Ectodermal cell (in vitro differentiated cells): ENCODE results near the gene TGFA.

Source experiments
- H3K27ac ChIP-seq: 2 replicates; pipeline ENCODE4 v1.7.0; 2013; ENCODE audit warnings: mild to moderate bottlenecking, low read depth, low read length; ENCODE audit not compliant: insufficient read depth, poor library complexity, severe bottlenecking
- H3K27me3 ChIP-seq: 2 replicates; pipeline ENCODE4 v1.7.0; 2013; ENCODE audit warnings: mild to moderate bottlenecking, low read length; ENCODE audit not compliant: insufficient read depth, control insufficient read depth, poor library complexity, severe bottlenecking
- H3K36me3 ChIP-seq: one replicate; pipeline ENCODE4 v1.7.0; 2013; ENCODE audit warnings: low read length; ENCODE audit not compliant: control insufficient read depth, insufficient read depth
- H3K4me1 ChIP-seq: one replicate; pipeline ENCODE4 v1.7.0; 2013; ENCODE audit warnings: low read length; ENCODE audit not compliant: control insufficient read depth, insufficient read depth
- H3K4me3 ChIP-seq: 2 replicates; pipeline ENCODE4 v1.7.0; 2013; ENCODE audit warnings: low read depth, low read length, control low read depth; ENCODE audit not compliant: insufficient read depth
- H3K9me3 ChIP-seq: 2 replicates; pipeline ENCODE4 v1.7.0; 2013; ENCODE audit warnings: mild to moderate bottlenecking, low read length, moderate library complexity; ENCODE audit not compliant: control insufficient read depth
- WGBS, 2 experiments: methylation state at CpG; one replicate each; pipeline ENCODE4 v1.1.7; 2013; ENCODE audit warnings: missing lambda C conversion rate in 2 of 2; 5-methylcytosine and 5-hydroxymethylcytosine counted together

The TGFA gene

DNA sequence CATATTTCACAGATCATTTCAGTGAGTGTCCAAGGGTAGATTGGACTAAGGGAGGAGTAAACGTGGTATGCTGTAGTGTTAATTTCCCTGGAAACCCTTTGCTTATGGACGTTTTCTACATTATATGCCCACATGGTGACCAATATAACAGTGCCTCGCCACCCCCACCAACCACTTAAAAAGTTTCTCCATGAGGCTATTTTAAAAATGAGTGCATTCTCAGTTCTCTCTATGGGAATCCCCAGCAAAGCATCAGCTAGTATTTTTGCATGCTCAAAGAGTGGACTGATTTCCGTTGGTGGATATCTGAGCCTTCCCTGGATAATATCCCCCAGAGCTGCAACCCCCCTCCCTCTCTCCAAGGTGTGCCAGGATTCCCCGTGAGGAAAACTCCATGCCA, 73.2 kb downstream of the TGFA start:
- no peak overlapping the region for H3K27ac ChIP-seq
- H3K27me3 ChIP-seq: no peaks in the 10 kb centered on the region
- H3K4me3 ChIP-seq: no peak overlapping the region
- 86 to 95% methylated on average over 5 of the region's 5 CpGs for WGBS, 2 experiments
- no peaks in the 10 kb centered on the region for H3K36me3 ChIP-seq
- no peaks in the 10 kb centered on the region for H3K9me3 ChIP-seq
- peaks cover 4% of the 10 kb centered on the region for H3K4me1 ChIP-seq

GRCh38 chr2:70479816-70480215, 73.8 kb downstream of the TGFA start:
- no peaks in the 10 kb centered on the region for H3K36me3 ChIP-seq
- no peaks in the 10 kb centered on the region for H3K9me3 ChIP-seq
- H3K4me3 ChIP-seq: no peak overlapping the region
- H3K27ac ChIP-seq: no peak overlapping the region
- 90 to 97% methylated on average over 3 of the region's 3 CpGs for WGBS, 2 experiments
- no peaks in the 10 kb centered on the region for H3K27me3 ChIP-seq
- peaks cover 4% of the 10 kb centered on the region for H3K4me1 ChIP-seq

- Histone ChIP-seq H3K27ac (no peak overlapping the region), H3K36me3 (no peaks in the 10 kb centered on the region), H3K9me3 (no peaks in the 10 kb centered on the region), H3K4me1 (peaks cover 5% of the 10 kb centered on the region), H3K4me3 (no peak overlapping the region), H3K27me3 (no peaks in the 10 kb centered on the region)
- 0 to 4% methylated on average over 1 of the region's 1 CpG for WGBS, 2 experiments
Observed at GRCh38 chr2:70477441-70477844, 76.2 kb downstream of the TGFA start.

- no peak overlapping the region for H3K27ac ChIP-seq
- H3K4me1 ChIP-seq: peaks cover 10% of the 10 kb centered on the region
- no peaks in the 10 kb centered on the region for H3K36me3 ChIP-seq
- no peaks in the 10 kb centered on the region for H3K27me3 ChIP-seq
- 91 to 100% methylated on average over 3 to 4 of the region's 5 CpGs for WGBS, 2 experiments
- H3K9me3 ChIP-seq: no peaks in the 10 kb centered on the region
- H3K4me3 ChIP-seq: no peak overlapping the region
Observed at GRCh38 chr2:70475266-70475665, 78.4 kb downstream of the TGFA start.

GRCh38 chr2:70474256-70474848, 79.3 kb downstream of the TGFA start:
- H3K27me3 ChIP-seq: no peaks in the 10 kb centered on the region
- no peak overlapping the region for H3K27ac ChIP-seq
- no peak overlapping the region for H3K4me3 ChIP-seq
- peaks cover 10% of the 10 kb centered on the region for H3K4me1 ChIP-seq
- no peaks in the 10 kb centered on the region for H3K36me3 ChIP-seq
- WGBS, 2 experiments: 64 to 97% methylated on average over 1 of the region's 1 CpG
- H3K9me3 ChIP-seq: no peaks in the 10 kb centered on the region

DNA sequence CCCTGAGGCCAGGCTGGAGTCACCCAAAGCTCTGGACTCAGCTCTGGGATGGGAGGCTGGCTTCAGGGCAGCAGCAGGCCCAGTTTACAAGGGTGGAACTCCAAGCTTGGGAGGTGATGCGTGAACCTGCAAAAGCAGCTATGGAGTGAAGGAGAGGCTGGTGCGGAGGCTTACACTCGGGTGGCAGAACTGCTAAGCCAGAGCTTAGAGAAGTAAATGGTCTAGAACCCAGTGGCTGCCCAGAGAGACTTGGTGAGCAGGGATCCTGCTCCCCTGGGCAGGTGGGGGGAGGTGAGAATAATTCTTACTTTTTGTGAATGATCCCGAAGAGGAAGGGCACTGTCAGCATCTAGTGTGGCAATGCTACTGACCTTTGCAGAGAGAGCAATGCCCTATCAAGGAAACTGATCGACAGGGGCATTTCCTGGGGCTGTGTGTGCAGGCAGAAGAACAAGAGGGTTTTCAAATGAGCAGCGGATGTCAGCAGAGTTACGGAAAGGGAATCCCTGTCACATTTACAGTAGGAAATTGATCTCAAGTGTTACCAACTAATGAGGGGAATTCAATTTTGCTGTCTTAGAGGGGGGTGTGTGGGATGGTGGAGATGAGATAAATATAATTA, 80.4 kb downstream of the TGFA start:
- Histone ChIP-seq H3K4me3 (no peak overlapping the region), H3K36me3 (no peaks in the 10 kb centered on the region), H3K9me3 (no peaks in the 10 kb centered on the region), H3K27me3 (no peaks in the 10 kb centered on the region), H3K4me1 (peaks cover 10% of the 10 kb centered on the region), H3K27ac (no peak overlapping the region)
- WGBS, 2 experiments: 86% methylated on average over 7 of the region's 7 CpGs

- Histone ChIP-seq H3K27ac (no peak overlapping the region), H3K27me3 (no peaks in the 10 kb centered on the region), H3K4me1 (peaks cover 6% of the 10 kb centered on the region), H3K9me3 (no peaks in the 10 kb centered on the region), H3K36me3 (no peaks in the 10 kb centered on the region), H3K4me3 (no peak overlapping the region)
- 56 to 60% methylated on average over 9 of the region's 9 CpGs for WGBS, 2 experiments
Observed at GRCh38 chr2:70472221-70472890, 81.3 kb downstream of the TGFA start.

- 90 to 96% methylated on average over 7 of the region's 7 CpGs for WGBS, 2 experiments
- Histone ChIP-seq H3K27ac (no peak overlapping the region), H3K27me3 (no peaks in the 10 kb centered on the region), H3K4me1 (peaks cover 6% of the 10 kb centered on the region), H3K4me3 (no peak overlapping the region), H3K9me3 (no peaks in the 10 kb centered on the region), H3K36me3 (no peaks in the 10 kb centered on the region)
Observed at GRCh38 chr2:70471129-70471528, 82.5 kb downstream of the TGFA start.

DNA sequence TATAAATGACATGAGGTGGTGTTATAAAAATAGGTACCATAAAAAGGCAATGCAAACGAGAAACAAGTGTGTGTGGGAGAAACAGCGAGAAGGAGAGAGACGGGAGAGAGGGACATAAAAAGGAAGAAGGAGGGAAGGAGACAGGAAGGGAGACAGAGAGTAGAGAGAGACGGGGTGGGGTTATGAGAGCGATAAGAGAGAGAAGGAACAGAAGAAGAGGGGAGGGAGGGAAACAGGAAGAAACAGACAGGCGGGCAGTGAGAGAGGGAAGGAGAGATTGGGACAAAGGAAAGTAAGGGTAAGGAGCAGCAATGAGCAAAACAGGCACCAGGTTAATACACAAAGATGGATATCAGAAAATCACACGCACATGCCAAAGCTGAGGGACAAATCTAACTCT, 83.7 kb downstream of the TGFA start:
- Histone ChIP-seq H3K4me3 (no peak overlapping the region), H3K36me3 (no peaks in the 10 kb centered on the region), H3K27ac (no peak overlapping the region), H3K4me1 (peaks cover 6% of the 10 kb centered on the region), H3K9me3 (no peaks in the 10 kb centered on the region), H3K27me3 (no peaks in the 10 kb centered on the region)
- 88 to 89% methylated on average over 7 of the region's 7 CpGs for WGBS, 2 experiments

GRCh38 chr2:70469435-70469834, 84.2 kb downstream of the TGFA start:
- Histone ChIP-seq H3K27me3 (no peaks in the 10 kb centered on the region), H3K4me3 (no peak overlapping the region), H3K36me3 (no peaks in the 10 kb centered on the region), H3K9me3 (no peaks in the 10 kb centered on the region), H3K27ac (no peak overlapping the region), H3K4me1 (peaks cover 6% of the 10 kb centered on the region)
- 85 to 89% methylated on average over 7 of the region's 7 CpGs for WGBS, 2 experiments
